GM12878 (cell line): ENCODE results near the gene WWOX. TPM values are rescaled to one million over a fixed set of nuclear protein-coding genes. Genes with fewer than 3 reads are reported as not detected.

Experiments
- ATAC-seq: fragments of 200-7000 bp; cut with Tn5 transposase; 3 replicates; pipeline ENCODE4 v1.9.1; 2020; ENCODE audit warnings: mild to moderate bottlenecking, moderate library complexity
- BruUV-seq: library from RNA; stranded (reverse); fragments of 400-500 nt; replicated peaks from 2 replicates; lab custom pipeline; 2021; lab: Mats Ljungman, UMichigan
- CTCF ChIA-PET: fragments of 300-600 bp; sonication (Branson Sonifier 250); formaldehyde crosslinking; extraction: SDS; loops from one replicate; lab custom pipeline; 2021; ENCODE audit warnings: inconsistent platforms; lab: Yijun Ruan, JAX
- POLR2A ChIA-PET: fragments of 350-600 bp; formaldehyde crosslinking; extraction: SDS; loops from one replicate; lab custom pipeline; 2021; ENCODE audit warnings: inconsistent platforms; lab: Charles Lee
- RAD21 ChIA-PET: fragments of 300-600 bp; sonication (Branson Sonifier 250); formaldehyde crosslinking; loops from one replicate; lab custom pipeline; 2023; ENCODE audit warnings: antibody characterized with exemption; ENCODE audit not compliant: unreplicated experiment; lab: Charles Lee
- SMC1A ChIA-PET: fragments of 300-600 bp; sonication (Branson Sonifier 250); formaldehyde crosslinking; loops from one replicate; lab custom pipeline; 2023; ENCODE audit not compliant: unreplicated experiment, uncharacterized antibody; lab: Charles Lee
- DNase-seq: peaks from one replicate; pipeline ENCODE4 v3.0.0-alpha.2; 2011; ENCODE audit warnings: low read depth, low spot score
- FAIRE-seq: peaks from 3 replicates; lab custom pipeline; 2011; peaks lifted over from hg19 to GRCh38; lab: Jason Lieb, UNC
- H2AFZ ChIP-seq: 2 replicates; pipeline ENCODE4 v1.6.0; 2011; ENCODE audit warnings: low read depth, low read length, control low read depth; ENCODE audit not compliant: control insufficient read depth
- H3K27ac ChIP-seq: 2 replicates; pipeline ENCODE4 v1.5.1; 2011; ENCODE audit warnings: control low read depth; ENCODE audit not compliant: control insufficient read depth, insufficient read depth
- H3K27me3 ChIP-seq, 2 experiments: replicated peaks in 1 of 2; 2 replicates each; pipeline versions ENCODE4 v1.6.0 to v1.6.1; 2011; ENCODE audit warnings: low read length in 1 of 2; ENCODE audit not compliant: control insufficient read depth in 2 of 2, insufficient read depth in 2 of 2
- H3K36me3 ChIP-seq, 2 experiments: 2 replicates each; pipeline ENCODE4 v1.5.1; 2011; ENCODE audit warnings: low read length in 1 of 2; ENCODE audit not compliant: control insufficient read depth in 2 of 2, insufficient read depth in 2 of 2
- H3K4me1 ChIP-seq: 2 replicates; pipeline ENCODE4 v1.6.1; 2011; ENCODE audit warnings: mild to moderate bottlenecking, low read length, moderate library complexity, mixed read lengths; ENCODE audit not compliant: control insufficient read depth, insufficient read depth
- H3K4me2 ChIP-seq: 2 replicates; pipeline ENCODE4 v1.6.0; 2011; ENCODE audit warnings: control low read depth; ENCODE audit not compliant: control insufficient read depth, insufficient read depth
- H3K4me3 ChIP-seq: fragments of 200-600 bp; sonication (generic); 2 replicates; pipeline ENCODE4 v1.5.1; 2016
- H3K79me2 ChIP-seq: 2 replicates; pipeline ENCODE4 v1.6.0; 2011; ENCODE audit warnings: low read length; ENCODE audit not compliant: control insufficient read depth, insufficient read depth
- H3K9ac ChIP-seq: 2 replicates; pipeline ENCODE4 v1.8.0; 2011; ENCODE audit warnings: low read length, control low read depth, mixed read lengths; ENCODE audit not compliant: control insufficient read depth, insufficient read depth
- H3K9me3 ChIP-seq: replicated peaks from 3 replicates; pipeline ENCODE4 v1.5.1; 2011; ENCODE audit warnings: mild to moderate bottlenecking, low read length; ENCODE audit not compliant: control insufficient read depth, insufficient read depth
- H4K20me1 ChIP-seq: 2 replicates; pipeline ENCODE4 v1.6.0; 2011; ENCODE audit not compliant: control insufficient read depth, insufficient read depth
- MTA2 ChIP-seq: fragments of 450-650 bp; IDR thresholded peaks from 2 replicates; pipeline ENCODE4 v1.6.1; 2016; ENCODE audit warnings: low read depth, mild to moderate bottlenecking, moderate library complexity
- STAT3 ChIP-seq: IDR thresholded peaks from 2 replicates; pipeline ENCODE4 v1.6.1; 2011; ENCODE audit warnings: low read depth, low read length, improper control_type of control experiment
- ZNF217 ChIP-seq: fragments of 450-650 bp; IDR thresholded peaks from 2 replicates; pipeline ENCODE4 v1.6.1; 2017; ENCODE audit warnings: antibody characterized with exemption, mild to moderate bottlenecking
- ZNF274 ChIP-seq: IDR thresholded peaks from one replicate; pipeline ENCODE4 v1.8.0; 2011; ENCODE audit not compliant: insufficient read length, insufficient read depth
- WGBS: methylation state at CpG from one replicate; pipeline ENCODE4 v1.1.6; 2016; ENCODE audit warnings: low lambda C conversion rate; ENCODE audit not compliant: insufficient replicate concordance, insufficient coverage; ENCODE audit errors: missing lambda C conversion rate; 5-methylcytosine and 5-hydroxymethylcytosine counted together
- in situ Hi-C: fragments of 300-500 bp; cut with MboI; formaldehyde crosslinking; loops from 9 replicates; pipeline ENCODE4 v1.14.3; 2018; ENCODE audit warnings: mixed read lengths
- intact Hi-C: fragments of 100-400 bp; cut with micrococcal nuclease; formaldehyde crosslinking; loops from one replicate; pipeline ENCODE4 v1.14.2; 2022; ENCODE audit not compliant: unreplicated experiment
- polyA plus RNA-seq, 11 experiments: library from polyadenylated mRNA; depleted of rRNA in 4 of 11; unstranded in 6 of 11; stranded (reverse) in 5 of 11; fragments of >200 nt; fragmentation: Nextera tagmentation in 4 of 11; fragmentation: Illumina TruSeq in 1 of 11; extraction: Ambion mirVana in 4 of 11; extraction: Trizol in 1 of 11; gene quantifications; 1 replicate in 1 of 11; 2 replicates in 10 of 11; pipeline versions ENCODE4 v1.2.1 to v1.2.3, GENCODE V29; 2011 to 2016; ENCODE audit warnings: inconsistent platforms in 2 of 11, missing spikeins in 2 of 11, low read depth in 1 of 11
- total RNA-seq, 4 experiments: library from RNA; depleted of rRNA in 3 of 4; stranded (reverse); fragments of >200 nt in 3 of 4; fragmentation: Illumina TruSeq in 1 of 4; extraction: Trizol in 1 of 4; gene quantifications; 2 replicates each; pipeline versions ENCODE4 v1.2.1 to v1.2.3, GENCODE V29; 2013 to 2021
- TF ChIP-seq, protein P1 (sequence below): fragments of 450-650 bp; IDR thresholded peaks from 2 replicates; pipeline ENCODE4 v1.6.1; 2018; ENCODE audit warnings: borderline replicate concordance, mild to moderate bottlenecking; ENCODE audit not compliant: partially characterized antibody

WWOX gene
- total and polyA plus RNA-seq, 10 of the 15 experiments (the other 5 are each of a cell fraction or from before 2014, with no cell fraction given), result 2.8 to 24.4 (median 17.8) TPM

GRCh38 chr16:78500659-78501270, 401.3 kb downstream of the WWOX start:
- Histone ChIP-seq H3K27me3 (no peaks in the 10 kb centered on the region), H3K79me2 (no peaks in the 10 kb centered on the region), H3K4me1 (peaks cover 3% of the 10 kb centered on the region), H3K4me3 (no peak overlapping the region), H3K4me2 (no peak overlapping the region), H3K27ac (no peak overlapping the region), H3K9ac (no peak overlapping the region), H4K20me1 (no peaks in the 10 kb centered on the region), H3K9me3 (no peaks in the 10 kb centered on the region), H3K36me3 (no peaks in the 10 kb centered on the region), H2AFZ (no peak overlapping the region)
- BruUV-seq, result no TSS peak
- ChIA-PET SMC1A (no interaction called here), RAD21 (no interaction called here), POLR2A (no interaction called here), CTCF (interaction anchor here (0.8 to 1.4 kb wide), 2 partner anchors 14 to 269 kb away, joined by 3 to 6 read pairs; no protein-coding TSS in a partner anchor)
- no peak for FAIRE-seq
- no peak for DNase-seq
- intact Hi-C loops, result loop anchor here (5.0 to 10.0 kb wide), 2 partner anchors 544 to 1102 kb away; partner anchors contain the start of gene MAF
- no peak for ATAC-seq
- no peak for TF ChIP-seq ZNF274
- TF ChIP-seq, protein P1, sequence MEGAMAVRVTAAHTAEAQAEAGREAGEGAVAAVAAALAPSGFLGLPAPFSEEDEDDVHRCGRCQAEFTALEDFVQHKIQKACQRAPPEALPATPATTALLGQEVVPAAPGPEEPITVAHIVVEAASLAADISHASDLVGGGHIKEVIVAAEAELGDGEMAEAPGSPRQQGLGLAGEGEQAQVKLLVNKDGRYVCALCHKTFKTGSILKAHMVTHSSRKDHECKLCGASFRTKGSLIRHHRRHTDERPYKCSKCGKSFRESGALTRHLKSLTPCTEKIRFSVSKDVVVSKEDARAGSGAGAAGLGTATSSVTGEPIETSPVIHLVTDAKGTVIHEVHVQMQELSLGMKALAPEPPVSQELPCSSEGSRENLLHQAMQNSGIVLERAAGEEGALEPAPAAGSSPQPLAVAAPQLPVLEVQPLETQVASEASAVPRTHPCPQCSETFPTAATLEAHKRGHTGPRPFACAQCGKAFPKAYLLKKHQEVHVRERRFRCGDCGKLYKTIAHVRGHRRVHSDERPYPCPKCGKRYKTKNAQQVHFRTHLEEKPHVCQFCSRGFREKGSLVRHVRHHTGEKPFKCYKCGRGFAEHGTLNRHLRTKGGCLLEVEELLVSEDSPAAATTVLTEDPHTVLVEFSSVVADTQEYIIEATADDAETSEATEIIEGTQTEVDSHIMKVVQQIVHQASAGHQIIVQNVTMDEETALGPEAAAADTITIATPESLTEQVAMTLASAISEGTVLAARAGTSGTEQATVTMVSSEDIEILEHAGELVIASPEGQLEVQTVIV, result no peak
- no peak for TF ChIP-seq MTA2
- no peak for TF ChIP-seq ZNF217
- no peak for TF ChIP-seq STAT3
- in situ Hi-C loops, result loop anchor here (10.0 kb wide), 1 partner anchor 1104 kb away; the partner anchor contains the start of gene MAF
- WGBS, result 67% methylated on average over 8 of the region's 8 CpGs
